Gastroesophageal sphincter (tissue), 4 donors: Measurements from ENCODE around the gene PRODH. TPM values are rescaled to one million over a fixed set of nuclear protein-coding genes. Genes with fewer than 3 reads are reported as not detected.
"Not testable (repeated sequence)": the region's sequence is repeated elsewhere in the genome, so short reads cannot be mapped to it uniquely, and the experiment has no call there.

Source experiments
- ATAC-seq: fragments of 150-250 bp; one replicate; pipeline ENCODE4 v1.9.1; 2016; ENCODE audit warnings: mild to moderate bottlenecking, moderate library complexity
- H3K27ac ChIP-seq, 4 donors: fragments of 200-600 bp; sonication (generic) in 3 of 4; 1 replicate in 3 of 4; 2 replicates in 1 of 4; pipeline ENCODE4 v1.5.1; 2016 to 2019
- H3K27me3 ChIP-seq: fragments of 200-600 bp; sonication (generic); one replicate; pipeline ENCODE4 v1.5.1; 2019
- H3K36me3 ChIP-seq, 2 donors: fragments of 200-600 bp; sonication (generic); one replicate each; pipeline ENCODE4 v1.5.1; 2019; ENCODE audit warnings: control low read depth in 1 of 2
- H3K4me1 ChIP-seq, 3 donors: fragments of 200-600 bp; sonication (generic); 1 replicate in 2 of 3; 2 replicates in 1 of 3; pipeline ENCODE4 v1.5.1; 2016 to 2019; ENCODE audit warnings: control low read depth in 2 of 3
- H3K4me3 ChIP-seq, 2 donors: fragments of 200-600 bp; sonication (generic); one replicate each; pipeline ENCODE4 v1.5.1; 2019; ENCODE audit warnings: mild to moderate bottlenecking in 1 of 2, moderate library complexity in 1 of 2
- H3K9me3 ChIP-seq, 3 donors: fragments of 200-600 bp; sonication (generic); one replicate each; pipeline ENCODE4 v1.5.1; 2017 to 2019; ENCODE audit warnings: control low read depth in 2 of 3
- EP300 ChIP-seq: sonication (generic); formaldehyde crosslinking; IDR thresholded peaks from one replicate; pipeline ENCODE4 v1.6.1; 2017; ENCODE audit warnings: antibody characterized with exemption, mild to moderate bottlenecking
- POLR2A ChIP-seq, 2 donors: fragments of 450-650 bp; IDR thresholded peaks; one replicate each; pipeline ENCODE4 v1.6.1; 2017; ENCODE audit warnings: antibody characterized with exemption in 2 of 2, mild to moderate bottlenecking in 2 of 2, moderate library complexity in 1 of 2
- POLR2AphosphoS5 ChIP-seq: sonication (generic); formaldehyde crosslinking; IDR thresholded peaks from one replicate; pipeline ENCODE4 v1.6.1; 2017; ENCODE audit warnings: antibody characterized with exemption
- WGBS, 2 donors: methylation state at CpG; one replicate each; pipeline ENCODE4 v1.1.5; 2018; ENCODE audit warnings: low coverage in 1 of 2; 5-methylcytosine and 5-hydroxymethylcytosine counted together
- total RNA-seq, 4 donors: library from RNA; depleted of rRNA; stranded (reverse); fragments of >200 nt; gene quantifications; one replicate each; pipeline ENCODE4 v1.1.0, GENCODE V29; 2016
- TF ChIP-seq, protein P1 (sequence below), 4 experiments: fragments of 200-600 bp in 2 of 4; fragments of 450-650 bp in 2 of 4; sonication (generic) in 1 of 4; IDR thresholded peaks; one replicate each; pipeline ENCODE4 v1.5.1; 2017 to 2019; ENCODE audit warnings: antibody characterized with exemption in 4 of 4, mild to moderate bottlenecking in 2 of 4, moderate library complexity in 2 of 4

PRODH gene
- total RNA-seq, 4 donors from 2014 or later, result 0.52 to 12.3 (median 3.0) TPM

GRCh38 chr22:18906896-18907295 lies 29.2 kb downstream of the PRODH start:
- Histone ChIP-seq H3K9me3 (no peaks in the 10 kb centered on the region), H3K4me3 (no peak overlapping the region)

GRCh38 chr22:18906410-18906745 lies 29.7 kb downstream of the PRODH start:
- not testable (repeated sequence) for H3K27ac ChIP-seq, H3K27me3 ChIP-seq, H3K36me3 ChIP-seq, H3K9me3 ChIP-seq, H3K4me3 ChIP-seq, H3K4me1 ChIP-seq
- no CpG with 5 or more reads among the region's 36 CpGs for WGBS, 2 donors
- peak; percentile 35 for ATAC-seq

More at GRCh38 chr22:18906896-18907295, 29.2 kb downstream of the PRODH start:
- ATAC-seq, result no peak
- no peak for TF ChIP-seq POLR2AphosphoS5
- no peak for TF ChIP-seq POLR2A (IDR thresholded peaks at IDR 0.05)
- TF ChIP-seq EP300, result no peak
- TF ChIP-seq, protein P1, sequence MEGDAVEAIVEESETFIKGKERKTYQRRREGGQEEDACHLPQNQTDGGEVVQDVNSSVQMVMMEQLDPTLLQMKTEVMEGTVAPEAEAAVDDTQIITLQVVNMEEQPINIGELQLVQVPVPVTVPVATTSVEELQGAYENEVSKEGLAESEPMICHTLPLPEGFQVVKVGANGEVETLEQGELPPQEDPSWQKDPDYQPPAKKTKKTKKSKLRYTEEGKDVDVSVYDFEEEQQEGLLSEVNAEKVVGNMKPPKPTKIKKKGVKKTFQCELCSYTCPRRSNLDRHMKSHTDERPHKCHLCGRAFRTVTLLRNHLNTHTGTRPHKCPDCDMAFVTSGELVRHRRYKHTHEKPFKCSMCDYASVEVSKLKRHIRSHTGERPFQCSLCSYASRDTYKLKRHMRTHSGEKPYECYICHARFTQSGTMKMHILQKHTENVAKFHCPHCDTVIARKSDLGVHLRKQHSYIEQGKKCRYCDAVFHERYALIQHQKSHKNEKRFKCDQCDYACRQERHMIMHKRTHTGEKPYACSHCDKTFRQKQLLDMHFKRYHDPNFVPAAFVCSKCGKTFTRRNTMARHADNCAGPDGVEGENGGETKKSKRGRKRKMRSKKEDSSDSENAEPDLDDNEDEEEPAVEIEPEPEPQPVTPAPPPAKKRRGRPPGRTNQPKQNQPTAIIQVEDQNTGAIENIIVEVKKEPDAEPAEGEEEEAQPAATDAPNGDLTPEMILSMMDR (IDR thresholded peaks at IDR 0.05), result no peak
- no peaks in the 10 kb centered on the region for H3K27me3 ChIP-seq
- no CpG with 5 or more reads among the region's 13 CpGs for WGBS, 2 donors
- no peaks in the 10 kb centered on the region for H3K36me3 ChIP-seq
- no peak overlapping the region for H3K27ac ChIP-seq
- H3K4me1 ChIP-seq, result no peaks in the 10 kb centered on the region

DNA sequence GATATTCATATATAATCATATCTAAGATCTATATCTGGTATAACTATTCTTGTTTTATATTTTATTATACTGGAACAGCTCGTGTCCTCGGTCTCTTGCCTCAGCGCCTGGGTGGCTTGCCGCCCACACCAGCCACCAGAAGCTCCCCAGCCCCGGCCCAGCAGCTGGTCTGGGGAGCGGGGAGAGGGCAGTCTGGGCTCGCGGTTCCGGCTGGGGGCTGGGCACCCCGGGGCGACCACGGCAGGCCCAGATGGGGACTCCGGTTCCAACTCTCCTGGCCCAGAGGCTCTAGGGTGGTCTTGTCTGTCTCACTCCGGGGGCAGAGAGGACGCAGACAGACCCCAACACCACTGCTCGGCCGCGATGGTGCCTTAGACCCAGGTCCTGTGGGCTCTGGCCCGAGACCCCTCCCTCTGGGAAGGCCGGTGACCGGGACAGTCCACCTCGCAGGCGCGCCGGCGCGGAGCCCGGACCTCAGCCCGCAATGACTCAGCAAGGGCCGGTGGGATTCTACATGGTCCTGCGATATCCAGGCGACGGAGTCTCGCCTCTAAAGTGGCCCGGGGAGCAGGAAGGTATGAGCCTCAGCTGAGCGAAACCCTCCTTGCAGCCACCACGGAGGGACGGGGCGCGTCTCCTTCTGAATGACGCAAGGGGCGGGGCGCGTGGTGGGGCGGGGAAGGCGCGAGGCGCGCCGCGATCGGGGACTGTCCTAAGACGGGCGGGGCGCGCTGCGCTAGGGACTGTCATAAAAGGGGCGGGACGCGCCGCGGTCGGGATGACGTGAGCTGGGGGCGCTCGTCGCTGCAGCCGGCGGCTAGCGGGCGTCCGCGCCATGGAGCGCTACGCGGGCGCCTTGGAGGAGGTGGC lies 30.3 kb downstream of the PRODH start, which contains the start of gene DGCR6:
TSS of gene DGCR6 (plus strand) at position 781 of the 870 bp plus-strand sequence. CDS start at position 836, 55 bp downstream.
- Histone ChIP-seq H3K36me3 (no peaks in the 10 kb centered on the region), H3K27me3 (no peaks in the 10 kb centered on the region), H3K4me3 (no peak within 1 kb of the TSS), H3K4me1 (no peaks in the 10 kb centered on the region), H3K9me3 (no peaks in the 10 kb centered on the region), H3K27ac (no peak within 1 kb of the TSS)
- ATAC-seq, result peak; percentile 96
- WGBS, 2 donors, result no CpG with 5 or more reads among the region's 77 CpGs
- TF ChIP-seq POLR2AphosphoS5, result no peak
- no peak for TF ChIP-seq POLR2A (IDR thresholded peaks at IDR 0.05)
- no peak for TF ChIP-seq EP300
- TF ChIP-seq, protein P1 (IDR thresholded peaks at IDR 0.05), result no peak

DNA sequence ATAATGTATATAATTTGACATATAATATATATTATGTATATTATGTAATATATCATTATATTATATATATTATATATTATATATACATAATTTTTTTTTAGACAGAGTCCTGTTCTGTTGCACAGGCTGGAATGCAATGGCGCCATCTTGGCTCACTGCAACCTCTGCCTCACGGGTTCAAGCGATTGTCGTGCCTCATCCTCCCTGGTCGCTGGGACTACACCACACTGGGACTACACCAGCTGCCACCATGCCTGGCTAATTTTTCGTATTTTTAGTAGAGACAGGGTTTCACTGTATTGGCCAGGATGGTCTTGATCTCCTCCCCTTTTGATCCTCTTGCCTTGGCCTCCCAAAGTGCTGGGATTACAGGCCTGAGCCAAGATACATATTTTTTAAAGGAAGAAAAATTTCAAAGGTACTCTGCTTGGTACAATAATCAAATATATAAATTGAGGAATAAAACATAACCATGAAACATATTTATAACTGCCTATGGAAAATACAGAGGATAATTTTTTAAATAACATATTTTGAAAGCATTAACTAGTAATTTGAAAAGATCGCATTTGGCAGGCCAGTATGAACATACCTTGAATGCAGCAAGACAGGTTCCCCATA lies 39.9 kb downstream of the PRODH start:
- H3K36me3 ChIP-seq, H3K27me3 ChIP-seq, H3K9me3 ChIP-seq, ATAC-seq, H3K4me1 ChIP-seq, H3K27ac ChIP-seq, H3K4me3 ChIP-seq: not testable (repeated sequence)
- WGBS, 2 donors, result 83 to 100% methylated on average over 1 to 3 of the region's 7 CpGs

DNA sequence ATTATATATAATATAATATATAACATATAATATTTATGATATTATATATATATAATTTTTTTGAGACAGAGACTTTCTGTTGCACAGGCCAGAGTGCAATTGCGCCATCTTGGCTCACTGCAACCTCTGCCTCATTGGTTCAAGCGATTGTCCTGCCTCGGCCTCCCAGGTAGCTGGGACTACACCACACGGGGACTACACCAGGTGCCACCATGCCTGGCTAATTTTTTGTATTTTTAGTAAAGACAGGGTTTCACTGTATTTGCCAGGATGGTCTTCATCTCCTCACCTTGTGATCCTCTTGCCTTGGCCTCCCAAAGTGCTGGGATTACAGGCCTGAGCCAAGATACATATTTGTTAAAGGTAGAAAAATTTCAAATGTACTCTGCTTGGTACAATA lies 42.3 kb downstream of the PRODH start:
- not testable (repeated sequence) for ATAC-seq, H3K27ac ChIP-seq, H3K4me1 ChIP-seq, H3K36me3 ChIP-seq, H3K27me3 ChIP-seq, H3K4me3 ChIP-seq, H3K9me3 ChIP-seq
- no CpG with 5 or more reads among the region's 4 CpGs for WGBS, 2 donors

DNA sequence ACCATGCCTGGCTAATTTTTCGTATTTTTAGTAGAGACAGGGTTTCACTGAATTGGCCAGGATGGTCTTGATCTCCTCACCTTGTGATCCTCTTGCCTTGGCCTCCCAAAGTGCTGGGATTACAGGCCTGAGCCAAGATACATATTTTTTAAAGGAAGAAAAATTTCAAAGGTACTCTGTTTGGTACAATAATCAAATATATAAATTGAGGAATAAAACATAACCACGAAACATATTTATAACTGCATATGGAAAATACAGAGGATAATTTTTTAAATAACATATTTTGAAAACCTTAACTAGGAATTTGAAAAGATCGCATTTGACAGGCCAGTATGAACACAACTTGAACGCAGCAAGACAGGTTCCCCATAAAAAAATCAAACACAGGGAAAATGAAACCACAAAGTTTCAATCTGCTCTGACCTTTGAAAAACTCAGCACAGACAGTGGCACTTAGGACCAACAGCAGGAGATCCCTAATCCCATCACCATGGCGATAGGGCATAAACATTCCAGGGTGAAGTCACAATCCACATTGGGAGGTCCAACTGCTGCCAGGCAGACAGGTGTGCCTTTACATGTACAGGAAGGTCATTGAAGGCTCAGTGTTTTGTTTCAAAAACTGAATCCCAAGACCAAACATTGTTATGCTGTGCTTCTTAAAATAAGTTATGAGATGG lies 45.4 kb downstream of the PRODH start:
- H3K9me3 ChIP-seq, H3K27ac ChIP-seq, H3K36me3 ChIP-seq, H3K4me3 ChIP-seq, ATAC-seq, H3K27me3 ChIP-seq, H3K4me1 ChIP-seq: not testable (repeated sequence)
- WGBS, 2 donors, result 40% methylated on average over 1 of the region's 5 CpGs; no CpG with 5 or more reads in 1 of the 2 donors

- no peak overlapping the region for H3K4me3 ChIP-seq
These were observed 48.0 kb downstream of the PRODH start for GRCh38 chr22:18888115-18888514.

GRCh38 chr22:18884465-18884864 lies 51.6 kb downstream of the PRODH start:
- not testable (repeated sequence) for H3K9me3 ChIP-seq, H3K27ac ChIP-seq, H3K4me1 ChIP-seq, ATAC-seq, H3K36me3 ChIP-seq, H3K27me3 ChIP-seq, H3K4me3 ChIP-seq
- 60 to 67% methylated on average over 1 to 2 of the region's 4 CpGs for WGBS, 2 donors

More at GRCh38 chr22:18888115-18888514, 48.0 kb downstream of the PRODH start:
- Histone ChIP-seq H3K27ac (no peak overlapping the region), H3K4me1 (no peaks in the 10 kb centered on the region), H3K36me3 (no peaks in the 10 kb centered on the region), H3K27me3 (no peaks in the 10 kb centered on the region), H3K9me3 (no peaks in the 10 kb centered on the region)
- TF ChIP-seq, protein P1 (IDR thresholded peaks at IDR 0.05), result no peak
- TF ChIP-seq EP300 (no peak), POLR2A (IDR thresholded peaks at IDR 0.05) (no peak), POLR2AphosphoS5 (no peak)
- ATAC-seq, result no peak
- no CpG with 5 or more reads among the region's 8 CpGs for WGBS, 2 donors

DNA sequence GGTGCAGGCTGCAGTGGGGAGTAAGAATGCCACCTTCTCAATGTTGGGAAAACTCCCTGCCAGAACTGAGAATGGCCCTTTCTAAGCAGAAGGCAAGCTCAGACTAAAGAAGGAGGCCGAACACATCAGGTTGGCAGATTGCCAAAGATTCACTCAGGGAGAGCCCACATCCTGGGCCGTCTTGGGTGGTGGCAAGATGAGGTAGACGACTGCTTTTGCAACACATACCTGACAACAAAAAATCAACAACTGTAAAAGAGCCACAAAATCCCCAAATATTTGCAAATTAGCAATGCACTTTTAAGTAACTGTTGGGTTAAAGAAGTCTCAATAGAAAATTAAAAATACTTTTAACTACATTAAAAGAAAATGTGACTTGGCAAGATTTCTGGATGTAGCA lies 54.8 kb downstream of the PRODH start:
- not testable (repeated sequence) for H3K27ac ChIP-seq, H3K9me3 ChIP-seq, H3K4me1 ChIP-seq, ATAC-seq, H3K4me3 ChIP-seq, H3K36me3 ChIP-seq, H3K27me3 ChIP-seq
- WGBS, 2 donors, result 15 to 42% methylated on average over 2 to 3 of the region's 3 CpGs
